A549 (cell line): ENCODE results near the gene NXN. TPM values are rescaled to one million over a fixed set of nuclear protein-coding genes. Genes with fewer than 3 reads are reported as not detected.
A peak's percentile ranks its signal among the peaks of the same experiment; 100 is the strongest.
"Not testable (repeated sequence)": the region's sequence is repeated elsewhere in the genome, so short reads cannot be mapped to it uniquely, and the experiment has no call there.

Experiments used
- ATAC-seq, 2 experiments: fragments of 200-7000 bp in 1 of 2; fragments of >200 bp in 1 of 2; cut with Nextera tagmentation in 1 of 2; cut with Tn5 transposase in 1 of 2; 3 replicates each; pipeline versions ENCODE4 v1.8.0 to v1.9.1; 2018 to 2020; ENCODE audit warnings: mild to moderate bottlenecking in 1 of 2, moderate library complexity in 1 of 2
- CTCF ChIA-PET: fragments of 300-600 bp; sonication (Branson Sonifier 250); formaldehyde crosslinking; extraction: SDS; loops from one replicate; lab custom pipeline; 2021; ENCODE audit warnings: antibody characterized with exemption, inconsistent platforms; lab: Yijun Ruan, JAX
- POLR2A ChIA-PET: fragments of 350-600 bp; formaldehyde crosslinking; extraction: SDS; loops from one replicate; lab custom pipeline; 2021; ENCODE audit warnings: antibody characterized with exemption, inconsistent platforms; lab: Yijun Ruan, JAX
- DNase-seq, 2 experiments: peaks; one replicate each; pipeline versions ENCODE4 v3.0.0 to v3.0.0-alpha.2; 2011 to 2016; ENCODE audit warnings: low read depth in 1 of 2, low spot score in 1 of 2
- FAIRE-seq: peaks from 2 replicates; lab custom pipeline; 2011; peaks lifted over from hg19 to GRCh38; lab: Jason Lieb, UNC
- H3K27ac ChIP-seq, 2 experiments: fragments of >200 bp; sonication (Bioruptor Twin); formaldehyde crosslinking; 3 replicates each; pipeline ENCODE4 v1.5.1; 2016 to 2017
- H3K4me1 ChIP-seq: fragments of >200 bp; sonication (Bioruptor Twin); formaldehyde crosslinking; 3 replicates; pipeline ENCODE4 v1.6.1; 2016
- H3K4me2 ChIP-seq: fragments of >200 bp; sonication (Bioruptor Twin); formaldehyde crosslinking; 3 replicates; pipeline ENCODE4 v1.6.1; 2016
- H3K4me3 ChIP-seq: fragments of >200 bp; sonication (Bioruptor Twin); formaldehyde crosslinking; 3 replicates; pipeline ENCODE4 v1.5.1; 2016
- H3K9me3 ChIP-seq: fragments of >200 bp; sonication (Bioruptor Twin); formaldehyde crosslinking; 3 replicates; pipeline ENCODE4 v1.6.1; 2016
- CBX2 ChIP-seq: fragments of 200-600 bp; sonication (generic); IDR thresholded peaks from 2 replicates; pipeline ENCODE4 v1.6.1; 2016; ENCODE audit warnings: low read depth, mild to moderate bottlenecking, borderline replicate concordance
- CHD2 ChIP-seq: fragments of 150-350 bp; IDR thresholded peaks from 2 replicates; pipeline ENCODE4 v1.6.1; 2014; ENCODE audit warnings: low read length; ENCODE audit not compliant: partially characterized antibody
- CHD4 ChIP-seq: fragments of 200-600 bp; sonication (generic); IDR thresholded peaks from 2 replicates; pipeline ENCODE4 v1.6.1; 2016; ENCODE audit warnings: antibody characterized with exemption, mild to moderate bottlenecking, borderline replicate concordance
- EP300 ChIP-seq, 2 experiments: fragments of >200 bp; sonication (Bioruptor Twin); formaldehyde crosslinking; IDR thresholded peaks; 2 replicates in 1 of 2; 3 replicates in 1 of 2; pipeline ENCODE4 v1.6.1; 2016 to 2017
- ESRRA ChIP-seq: fragments of 150-350 bp; IDR thresholded peaks from 2 replicates; pipeline ENCODE4 v1.6.1; 2014; ENCODE audit warnings: mild to moderate bottlenecking, low read length, borderline replicate concordance
- FOXS1 ChIP-seq: fragments of 250-450 bp; sonication (Bioruptor Pico); IDR thresholded peaks from 2 replicates; pipeline ENCODE4 v1.5.0; 2020; ENCODE audit warnings: mild to moderate bottlenecking, moderate library complexity
- GATA3 ChIP-seq: IDR thresholded peaks from 2 replicates; pipeline ENCODE4 v1.6.1; 2012; ENCODE audit warnings: borderline replicate concordance
- JUNB ChIP-seq: fragments of >200 bp; sonication (Bioruptor Twin); formaldehyde crosslinking; IDR thresholded peaks from 2 replicates; pipeline ENCODE4 v1.6.1; 2016
- KDM1A ChIP-seq: fragments of 200-600 bp; sonication (generic); IDR thresholded peaks from 2 replicates; pipeline ENCODE4 v1.6.1; 2016; ENCODE audit warnings: low read depth, mild to moderate bottlenecking
- KDM5A ChIP-seq: fragments of 200-600 bp; sonication (generic); IDR thresholded peaks from 2 replicates; pipeline ENCODE4 v1.6.1; 2016; ENCODE audit warnings: antibody characterized with exemption, mild to moderate bottlenecking
- MAFK ChIP-seq: fragments of 450-650 bp; IDR thresholded peaks from 2 replicates; pipeline ENCODE4 v1.6.1; 2014; ENCODE audit not compliant: partially characterized antibody
- MYC ChIP-seq: IDR thresholded peaks from 2 replicates; pipeline ENCODE4 v1.6.1; 2012; ENCODE audit warnings: mild to moderate bottlenecking, inconsistent platforms, low read length, improper control_type of control experiment, borderline replicate concordance
- POLR2AphosphoS2 ChIP-seq: conservative IDR thresholded peaks from 2 replicates; pipeline ENCODE4 v1.6.1; 2012; ENCODE audit warnings: low read length, improper control_type of control experiment, inconsistent platforms
- RCOR1 ChIP-seq: fragments of 150-350 bp; IDR thresholded peaks from 2 replicates; pipeline ENCODE4 v1.6.1; 2014; ENCODE audit warnings: antibody characterized with exemption, low read length, low read depth
- TFCP2L1 ChIP-seq: fragments of 250-450 bp; sonication (Bioruptor Pico); IDR thresholded peaks from 2 replicates; pipeline ENCODE4 v1.5.0; 2021; ENCODE audit warnings: mild to moderate bottlenecking
- ZC3H11A ChIP-seq: fragments of 450-650 bp; IDR thresholded peaks from 2 replicates; pipeline ENCODE4 v1.6.1; 2014; ENCODE audit warnings: antibody characterized with exemption, mild to moderate bottlenecking
- WGBS: methylation state at CpG from one replicate; pipeline ENCODE4 v1.1.6; 2017; ENCODE audit errors: missing lambda C conversion rate; 5-methylcytosine and 5-hydroxymethylcytosine counted together
- polyA plus RNA-seq, 4 experiments: library from polyadenylated mRNA; depleted of rRNA in 3 of 4; stranded (reverse); fragments of >200 nt; fragmentation: RNase III in 1 of 4; extraction: RNeasy Plus Mini Kit Qiagen cat#74134 plus additional on column Dnase treatment in 1 of 4; gene quantifications; 2 replicates in 3 of 4; 3 replicates in 1 of 4; pipeline ENCODE4 v1.2.3, GENCODE V29; 2011 to 2017

Gene NXN
- polyA plus RNA-seq, 2 of the 4 experiments (the other 2 are of a cell fraction) = 24.6 to 31.1 TPM

GRCh38 chr17:977166-977565 is 2.4 kb downstream of the NXN start:
- no peak for ATAC-seq
- TF ChIP-seq CHD4 (no peak), ZC3H11A (no peak), ESRRA (no peak), GATA3 (no peak), KDM5A (no peak), MYC (no peak), EP300 (IDR thresholded peaks at IDR 0.05) (no peak), CBX2 (no peak), CHD2 (no peak), FOXS1 (CRISPR knock-in tag) (no peak), MAFK (no peak), POLR2AphosphoS2 (no peak), JUNB (no peak)
- Histone ChIP-seq H3K27ac (no peak overlapping the region), H3K9me3 (no peaks in the 10 kb centered on the region), H3K4me1 (peaks cover 16% of the 10 kb centered on the region; the same call in 2 of the 3 replicates), H3K4me3 (no peak overlapping the region), H3K4me2 (no peak overlapping the region)
- no peak for FAIRE-seq
- 94% methylated on average over 6 of the region's 6 CpGs for WGBS
- DNase-seq = no peak
- POLR2A ChIA-PET = no interaction called here
- CTCF ChIA-PET = interaction anchor here (0.6 to 14.3 kb wide), 5 partner anchors 20 to 183 kb away, joined by 3 to 428 read pairs (median 5); no protein-coding TSS in a partner anchor

DNA sequence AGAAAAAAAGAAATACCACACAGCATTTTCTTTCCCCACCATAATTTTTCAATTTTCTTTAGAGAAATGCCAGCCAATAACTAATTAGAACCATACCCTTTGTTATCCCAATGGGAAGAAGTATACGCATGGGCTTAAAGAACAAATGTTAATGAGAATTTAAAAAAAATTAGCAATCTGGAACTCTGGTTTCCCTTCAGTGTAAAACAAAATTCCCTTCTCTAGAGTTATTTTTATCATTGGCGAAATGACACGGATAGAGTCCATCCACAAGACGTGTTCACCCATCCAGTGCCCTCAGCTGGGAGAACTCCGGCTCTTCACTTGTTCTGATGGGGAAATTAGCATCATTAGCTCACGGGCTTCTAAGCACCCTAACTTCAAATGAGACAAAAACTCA is 3.3 kb downstream of the NXN start:
- no peak for DNase-seq
- ATAC-seq = no peak
- Histone ChIP-seq H3K4me1 (peaks cover 16% of the 10 kb centered on the region; the same call in 2 of the 3 replicates), H3K27ac (no peak overlapping the region), H3K9me3 (no peaks in the 10 kb centered on the region)
- POLR2A ChIA-PET = no interaction called here
- TF ChIP-seq POLR2AphosphoS2 = no peak
- TF ChIP-seq TFCP2L1 (CRISPR knock-in tag) = no peak
- TF ChIP-seq, all 56 proteins: peak for 0
- Histone ChIP-seq H3K4me3 (no peak overlapping the region), H3K4me2 (no peak overlapping the region)
- no peak for FAIRE-seq
- 93% methylated on average over 6 of the region's 6 CpGs for WGBS
- CTCF ChIA-PET = interaction anchor here (0.5 to 14.3 kb wide), 12 partner anchors 17 to 263 kb away, joined by 3 to 428 read pairs (median 4); partner anchors contain the start of gene TIMM22

- H3K4me3 ChIP-seq = no peak overlapping the region
- FAIRE-seq = no peak
These were observed 4.1 kb downstream of the NXN start for GRCh38 chr17:975371-975915.

DNA sequence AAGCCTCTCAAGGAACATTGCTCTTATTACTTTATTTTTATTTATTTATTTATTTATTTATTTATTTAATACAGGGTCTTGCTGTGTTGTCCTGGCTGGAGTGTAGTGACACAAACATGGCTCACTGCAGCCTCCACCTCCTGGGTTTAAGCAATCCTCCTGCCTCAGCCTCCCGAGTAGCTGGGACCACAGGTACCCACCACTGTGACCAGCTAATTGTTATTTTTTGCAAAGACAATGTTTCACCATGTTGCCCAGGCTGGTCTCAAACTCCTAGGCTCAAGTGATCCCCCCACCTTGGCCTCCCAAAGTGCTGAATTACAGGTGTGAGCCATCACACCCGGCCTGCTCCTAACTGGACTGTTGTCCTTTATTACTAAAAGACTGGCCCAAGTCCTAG is 4.8 kb downstream of the NXN start:
- WGBS = 79% methylated on average over 2 of the region's 2 CpGs
- CTCF ChIA-PET = interaction anchor here (0.6 to 14.3 kb wide), 8 partner anchors 10 to 222 kb away, joined by 3 to 428 read pairs (median 4); no protein-coding TSS in a partner anchor

More at GRCh38 chr17:975371-975915, 4.1 kb downstream of the NXN start:
- H3K4me2 ChIP-seq = no peak overlapping the region
- H3K27ac ChIP-seq = 0 out of 6 replicates have a peak overlapping the region, but pooled peaks of 1 of the 2 experiments have one; percentile 12
- H3K9me3 ChIP-seq = no peaks in the 10 kb centered on the region
- H3K4me1 ChIP-seq = peaks cover 13% of the 10 kb centered on the region; the same call in 2 of the 3 replicates
- WGBS = 88% methylated on average over 5 of the region's 5 CpGs
- no peak for DNase-seq
- POLR2A ChIA-PET = no interaction called here
- no peak for ATAC-seq
- CTCF ChIA-PET = interaction anchor here (0.6 to 14.3 kb wide), 10 partner anchors 8 to 223 kb away, joined by 3 to 428 read pairs (median 4); partner anchors contain the start of gene TIMM22
- TF ChIP-seq RCOR1 = no peak

GRCh38 chr17:973053-973452 is 6.5 kb downstream of the NXN start:
- TF ChIP-seq KDM1A = no peak
- peak in 1 of 2 experiments; percentile 18; a peak in 2 of 6 replicates for ATAC-seq
- CTCF ChIA-PET = interaction anchor here (0.7 to 14.3 kb wide), 10 partner anchors 8 to 178 kb away, joined by 3 to 428 read pairs (median 5); no protein-coding TSS in a partner anchor
- no peak overlapping the region for H3K4me3 ChIP-seq
- POLR2A ChIA-PET = no interaction called here
- no peak for DNase-seq
- no peak overlapping the region for H3K4me2 ChIP-seq
- H3K4me1 ChIP-seq = peaks cover 6% of the 10 kb centered on the region; the same call in 2 of the 3 replicates
- FAIRE-seq = no peak
- no peak overlapping the region for H3K27ac ChIP-seq
- no peaks in the 10 kb centered on the region for H3K9me3 ChIP-seq
- 84% methylated on average over 12 of the region's 12 CpGs for WGBS

More for the DNA sequence above, 4.8 kb downstream of the NXN start:
- ATAC-seq, H3K4me1 ChIP-seq, FAIRE-seq, POLR2A ChIA-PET, H3K9me3 ChIP-seq, H3K27ac ChIP-seq, H3K4me3 ChIP-seq, DNase-seq, H3K4me2 ChIP-seq: not testable (repeated sequence)

DNA sequence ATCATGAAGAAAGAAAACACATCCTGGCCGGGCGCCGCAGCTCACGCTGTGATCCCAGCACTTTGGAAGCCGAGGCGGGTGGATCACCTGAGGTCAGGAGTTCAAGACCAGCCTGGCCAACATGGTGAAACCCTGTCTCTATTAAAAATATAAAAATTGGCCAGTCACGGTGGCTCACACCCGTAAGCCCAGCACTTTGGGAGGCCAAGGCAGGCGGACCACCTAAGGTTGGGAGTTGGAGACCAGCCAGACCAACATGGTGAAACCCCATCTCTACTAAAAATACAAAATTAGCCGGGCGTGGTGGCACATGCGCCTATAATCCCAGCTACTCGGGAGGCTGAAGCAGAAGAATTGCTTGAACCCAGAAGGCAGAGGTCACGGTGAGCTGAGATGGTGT is 7.7 kb downstream of the NXN start:
- H3K4me1 ChIP-seq, FAIRE-seq, DNase-seq, POLR2A ChIA-PET, H3K4me3 ChIP-seq, ATAC-seq, H3K27ac ChIP-seq, H3K9me3 ChIP-seq, H3K4me2 ChIP-seq: not testable (repeated sequence)
- CTCF ChIA-PET = interaction anchor here (0.9 to 2.7 kb wide), 4 partner anchors 9 to 271 kb away, joined by 3 to 18 read pairs (median 6); no protein-coding TSS in a partner anchor
- 94% methylated on average over 14 of the region's 14 CpGs for WGBS
